Neural cell (in vitro differentiated cells): Measurements from ENCODE around the gene AP3B1. TPM values are rescaled to one million over a fixed set of nuclear protein-coding genes. Genes with fewer than 3 reads are reported as not detected.

Source experiments
- H2AFZ ChIP-seq: fragments of 200-600, 300-800 bp; sonication (generic), shearing (Covaris generic); 2 replicates; pipeline ENCODE4 v1.6.0; 2014; ENCODE audit warnings: low read depth, mild to moderate bottlenecking, antibody characterized with exemption, low read length, moderate library complexity
- H3F3A ChIP-seq: fragments of 200-600 bp; shearing (Covaris generic); 2 replicates; pipeline ENCODE4 v1.6.1; 2016; ENCODE audit warnings: mild to moderate bottlenecking, moderate library complexity, mixed read lengths, antibody characterized with exemption, low read length; ENCODE audit not compliant: insufficient read depth, poor library complexity, severe bottlenecking
- H3K27ac ChIP-seq: fragments of 200-600, 300-800 bp; sonication (generic), shearing (Covaris generic); 2 replicates; pipeline ENCODE4 v1.5.1; 2014; ENCODE audit warnings: mild to moderate bottlenecking, low read length, moderate library complexity
- H3K27me3 ChIP-seq: fragments of 300-800, 200-600 bp; sonication (generic), shearing (Covaris generic); 2 replicates; pipeline ENCODE4 v1.6.0; 2014; ENCODE audit warnings: mild to moderate bottlenecking, low read depth, low read length, moderate library complexity; ENCODE audit not compliant: insufficient read depth
- H3K36me3 ChIP-seq: fragments of 300-800, 200-600 bp; sonication (generic), shearing (Covaris generic); 2 replicates; pipeline ENCODE4 v1.5.1; 2014; ENCODE audit warnings: mild to moderate bottlenecking, antibody characterized with exemption, low read length, moderate library complexity; ENCODE audit not compliant: insufficient read depth
- H3K4me2 ChIP-seq: fragments of 300-800, 200-600 bp; sonication (generic), shearing (Covaris generic); 2 replicates; pipeline ENCODE4 v1.6.0; 2014; ENCODE audit warnings: mild to moderate bottlenecking, low read length
- H3K4me3 ChIP-seq: fragments of 300-800, 200-600 bp; sonication (generic), shearing (Covaris generic); 2 replicates; pipeline ENCODE4 v1.5.1; 2014; ENCODE audit warnings: mild to moderate bottlenecking, low read length, moderate library complexity
- H3K79me2 ChIP-seq: fragments of 200-600 bp; shearing (Covaris generic); replicated peaks from 2 replicates; pipeline ENCODE4 v1.6.0; 2014; ENCODE audit warnings: mild to moderate bottlenecking, low read length, moderate library complexity; ENCODE audit not compliant: insufficient read depth
- H3K9ac ChIP-seq: fragments of 300-800, 200-600 bp; sonication (generic), shearing (Covaris generic); 2 replicates; pipeline ENCODE4 v1.6.1; 2016; ENCODE audit warnings: mild to moderate bottlenecking, low read length, mixed read lengths
- H3K9me2 ChIP-seq: fragments of 200-600 bp; shearing (Covaris generic); 2 replicates; pipeline ENCODE4 v1.6.1; 2016; ENCODE audit warnings: mild to moderate bottlenecking, low read length, mixed read lengths; ENCODE audit not compliant: insufficient read depth
- H3K9me3 ChIP-seq: fragments of 200-600, 300-800 bp; sonication (generic), shearing (Covaris generic); 2 replicates; pipeline ENCODE4 v1.6.1; 2016; ENCODE audit warnings: mild to moderate bottlenecking, mixed run types, low read length, moderate library complexity, mixed read lengths
- H4K20me1 ChIP-seq: fragments of 200-600 bp; shearing (Covaris generic); 2 replicates; pipeline ENCODE4 v1.6.1; 2016; ENCODE audit warnings: mild to moderate bottlenecking, mixed run types; ENCODE audit not compliant: insufficient read depth
- EP300 ChIP-seq: fragments of 450-650 bp; conservative IDR thresholded peaks from 2 replicates; pipeline ENCODE4 v1.6.1; 2014; ENCODE audit warnings: antibody characterized with exemption, mild to moderate bottlenecking, moderate library complexity; ENCODE audit not compliant: poor library complexity, severe bottlenecking
- EZH2 ChIP-seq: fragments of 200-600, 300-800 bp; shearing (Covaris generic), sonication (generic); IDR thresholded peaks from 2 replicates; pipeline ENCODE4 v1.6.1; 2014; ENCODE audit warnings: antibody characterized with exemption, low read length, borderline replicate concordance, mild to moderate bottlenecking; ENCODE audit not compliant: insufficient read depth, poor library complexity, severe bottlenecking
- MXI1 ChIP-seq: fragments of 450-650 bp; conservative IDR thresholded peaks from 2 replicates; pipeline ENCODE4 v1.6.1; 2014; ENCODE audit warnings: antibody characterized with exemption, mild to moderate bottlenecking; ENCODE audit not compliant: poor library complexity, severe bottlenecking
- POLR2AphosphoS5 ChIP-seq: IDR thresholded peaks from 2 replicates; pipeline ENCODE4 v1.6.1; 2012
- RAD21 ChIP-seq: fragments of 450-650 bp; conservative IDR thresholded peaks from 2 replicates; pipeline ENCODE4 v1.6.1; 2014; ENCODE audit warnings: antibody characterized with exemption, mild to moderate bottlenecking, moderate library complexity
- SMC3 ChIP-seq: fragments of 450-650 bp; conservative IDR thresholded peaks from 2 replicates; pipeline ENCODE4 v1.6.1; 2014; ENCODE audit warnings: antibody characterized with exemption, mild to moderate bottlenecking, moderate library complexity; ENCODE audit not compliant: poor library complexity
- TAF1 ChIP-seq: IDR thresholded peaks from 2 replicates; pipeline ENCODE4 v1.6.1; 2012; ENCODE audit warnings: low read depth
- polyA plus RNA-seq: library from polyadenylated mRNA; depleted of rRNA; stranded (reverse); fragments of >200 nt; gene quantifications from 2 replicates; pipeline ENCODE4 v1.2.3, GENCODE V29; 2014
- TF ChIP-seq, protein P1 (sequence below): IDR thresholded peaks from 2 replicates; pipeline ENCODE4 v1.6.1; 2012; ENCODE audit warnings: borderline replicate concordance
- TF ChIP-seq, protein P2 (sequence below): fragments of 450-650 bp; IDR thresholded peaks from 2 replicates; pipeline ENCODE4 v1.5.1; 2014; ENCODE audit warnings: antibody characterized with exemption, mild to moderate bottlenecking, moderate library complexity; ENCODE audit not compliant: poor library complexity, severe bottlenecking

Gene AP3B1
- polyA plus RNA-seq, 1 donor from 2014 or later, result 8.5 TPM

DNA sequence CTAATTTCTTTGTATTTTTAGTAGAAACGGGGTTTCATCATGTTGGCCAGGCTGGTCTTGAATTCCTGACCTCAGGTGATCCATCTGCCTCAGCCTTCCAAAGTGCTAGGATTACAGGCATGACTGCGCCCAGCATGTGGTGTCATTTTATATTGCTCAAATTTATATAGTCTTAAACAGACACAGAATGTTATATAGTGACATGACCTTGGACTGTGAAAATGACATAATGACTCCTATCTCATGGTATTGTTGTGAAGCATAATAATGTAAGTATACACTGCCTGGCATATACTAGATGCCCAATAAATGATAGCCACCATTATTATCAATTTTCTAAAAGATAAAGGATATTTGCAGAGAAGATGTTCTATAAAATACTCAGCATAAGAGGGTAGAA is 341.1 kb downstream of the AP3B1 start:
- H3K27ac ChIP-seq, result no peak overlapping the region
- no peak overlapping the region for H3K4me3 ChIP-seq
- H2AFZ ChIP-seq, result no peak overlapping the region
- TF ChIP-seq, protein P1, sequence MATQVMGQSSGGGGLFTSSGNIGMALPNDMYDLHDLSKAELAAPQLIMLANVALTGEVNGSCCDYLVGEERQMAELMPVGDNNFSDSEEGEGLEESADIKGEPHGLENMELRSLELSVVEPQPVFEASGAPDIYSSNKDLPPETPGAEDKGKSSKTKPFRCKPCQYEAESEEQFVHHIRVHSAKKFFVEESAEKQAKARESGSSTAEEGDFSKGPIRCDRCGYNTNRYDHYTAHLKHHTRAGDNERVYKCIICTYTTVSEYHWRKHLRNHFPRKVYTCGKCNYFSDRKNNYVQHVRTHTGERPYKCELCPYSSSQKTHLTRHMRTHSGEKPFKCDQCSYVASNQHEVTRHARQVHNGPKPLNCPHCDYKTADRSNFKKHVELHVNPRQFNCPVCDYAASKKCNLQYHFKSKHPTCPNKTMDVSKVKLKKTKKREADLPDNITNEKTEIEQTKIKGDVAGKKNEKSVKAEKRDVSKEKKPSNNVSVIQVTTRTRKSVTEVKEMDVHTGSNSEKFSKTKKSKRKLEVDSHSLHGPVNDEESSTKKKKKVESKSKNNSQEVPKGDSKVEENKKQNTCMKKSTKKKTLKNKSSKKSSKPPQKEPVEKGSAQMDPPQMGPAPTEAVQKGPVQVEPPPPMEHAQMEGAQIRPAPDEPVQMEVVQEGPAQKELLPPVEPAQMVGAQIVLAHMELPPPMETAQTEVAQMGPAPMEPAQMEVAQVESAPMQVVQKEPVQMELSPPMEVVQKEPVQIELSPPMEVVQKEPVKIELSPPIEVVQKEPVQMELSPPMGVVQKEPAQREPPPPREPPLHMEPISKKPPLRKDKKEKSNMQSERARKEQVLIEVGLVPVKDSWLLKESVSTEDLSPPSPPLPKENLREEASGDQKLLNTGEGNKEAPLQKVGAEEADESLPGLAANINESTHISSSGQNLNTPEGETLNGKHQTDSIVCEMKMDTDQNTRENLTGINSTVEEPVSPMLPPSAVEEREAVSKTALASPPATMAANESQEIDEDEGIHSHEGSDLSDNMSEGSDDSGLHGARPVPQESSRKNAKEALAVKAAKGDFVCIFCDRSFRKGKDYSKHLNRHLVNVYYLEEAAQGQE, result no peak
- TF ChIP-seq SMC3, result no peak
- TF ChIP-seq MXI1, result no peak
- TF ChIP-seq POLR2AphosphoS5, result no peak
- TF ChIP-seq EZH2, result no peak
- TF ChIP-seq, protein P2, sequence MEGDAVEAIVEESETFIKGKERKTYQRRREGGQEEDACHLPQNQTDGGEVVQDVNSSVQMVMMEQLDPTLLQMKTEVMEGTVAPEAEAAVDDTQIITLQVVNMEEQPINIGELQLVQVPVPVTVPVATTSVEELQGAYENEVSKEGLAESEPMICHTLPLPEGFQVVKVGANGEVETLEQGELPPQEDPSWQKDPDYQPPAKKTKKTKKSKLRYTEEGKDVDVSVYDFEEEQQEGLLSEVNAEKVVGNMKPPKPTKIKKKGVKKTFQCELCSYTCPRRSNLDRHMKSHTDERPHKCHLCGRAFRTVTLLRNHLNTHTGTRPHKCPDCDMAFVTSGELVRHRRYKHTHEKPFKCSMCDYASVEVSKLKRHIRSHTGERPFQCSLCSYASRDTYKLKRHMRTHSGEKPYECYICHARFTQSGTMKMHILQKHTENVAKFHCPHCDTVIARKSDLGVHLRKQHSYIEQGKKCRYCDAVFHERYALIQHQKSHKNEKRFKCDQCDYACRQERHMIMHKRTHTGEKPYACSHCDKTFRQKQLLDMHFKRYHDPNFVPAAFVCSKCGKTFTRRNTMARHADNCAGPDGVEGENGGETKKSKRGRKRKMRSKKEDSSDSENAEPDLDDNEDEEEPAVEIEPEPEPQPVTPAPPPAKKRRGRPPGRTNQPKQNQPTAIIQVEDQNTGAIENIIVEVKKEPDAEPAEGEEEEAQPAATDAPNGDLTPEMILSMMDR, result no peak
- TF ChIP-seq RAD21, result no peak
- no peak for TF ChIP-seq TAF1
- no peak for TF ChIP-seq EP300
- no peaks in the 10 kb centered on the region for H3K79me2 ChIP-seq
- no peak overlapping the region for H3K9ac ChIP-seq
- no peak overlapping the region for H3K4me2 ChIP-seq
- H3F3A ChIP-seq, result no peaks in the 10 kb centered on the region
- H3K36me3 ChIP-seq, result no peaks in the 10 kb centered on the region
- no peaks in the 10 kb centered on the region for H4K20me1 ChIP-seq
- no peaks in the 10 kb centered on the region for H3K9me2 ChIP-seq
- peaks cover 88% of the 10 kb centered on the region for H3K27me3 ChIP-seq
- peaks cover 10% of the 10 kb centered on the region for H3K9me3 ChIP-seq

DNA sequence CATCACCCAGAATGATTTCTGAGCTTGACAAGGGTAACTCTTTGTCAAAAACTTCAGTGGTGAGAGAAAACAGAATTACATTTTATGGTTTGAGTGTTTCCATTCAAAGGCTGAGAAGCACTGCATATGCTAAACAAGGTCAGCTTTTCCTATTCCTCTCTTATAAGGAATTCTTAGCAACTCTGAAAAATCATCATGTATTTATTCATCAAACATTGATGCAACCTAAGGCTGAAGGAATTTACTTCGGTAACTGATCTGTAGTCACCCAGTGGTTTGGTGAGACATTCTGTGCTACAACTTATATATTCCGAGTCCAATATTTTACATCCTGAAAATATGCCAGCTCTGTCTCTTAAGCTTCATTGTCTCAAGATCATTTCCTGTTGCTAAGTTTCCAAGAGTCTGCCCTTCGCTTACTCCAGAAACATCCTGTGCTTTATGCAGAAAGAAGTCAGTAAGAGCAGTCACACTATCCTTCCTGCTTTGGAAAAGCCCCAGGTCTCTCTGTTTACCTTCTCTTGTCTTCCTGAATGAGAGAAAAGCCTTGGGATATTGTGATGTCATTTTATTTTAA is 341.8 kb downstream of the AP3B1 start:
- no peak overlapping the region for H3K27ac ChIP-seq
- TF ChIP-seq POLR2AphosphoS5 (no peak), EZH2 (no peak), MXI1 (no peak), RAD21 (no peak), EP300 (no peak), TAF1 (no peak), SMC3 (no peak)
- TF ChIP-seq, protein P2, result no peak
- TF ChIP-seq, protein P1, result no peak
- peaks cover 83% of the 10 kb centered on the region for H3K27me3 ChIP-seq
- no peak overlapping the region for H3K9ac ChIP-seq
- H2AFZ ChIP-seq, result no peak overlapping the region
- no peaks in the 10 kb centered on the region for H3K36me3 ChIP-seq
- H4K20me1 ChIP-seq, result no peaks in the 10 kb centered on the region
- peaks cover 10% of the 10 kb centered on the region for H3K9me3 ChIP-seq
- no peaks in the 10 kb centered on the region for H3K9me2 ChIP-seq
- H3K4me2 ChIP-seq, result no peak overlapping the region
- H3F3A ChIP-seq, result no peaks in the 10 kb centered on the region
- H3K79me2 ChIP-seq, result no peaks in the 10 kb centered on the region
- no peak overlapping the region for H3K4me3 ChIP-seq
